SK-N-MC (cell line): Measurements from ENCODE around the gene CTNND2.

Source experiments
- FOXP2 ChIP-seq: optimal IDR thresholded peaks from 2 replicates; pipeline ENCODE3; 2011; ENCODE audit warnings: mild to moderate bottlenecking, moderate library complexity; ENCODE audit not compliant: insufficient read depth; ENCODE audit errors: extremely low read length, control extremely low read depth
- POLR2AphosphoS5 ChIP-seq: IDR thresholded peaks from 2 replicates; pipeline ENCODE4 v1.6.1; 2012; ENCODE audit warnings: mild to moderate bottlenecking, low read depth, low read length, borderline replicate concordance

GRCh38 chr5:11443831-11444230 lies 460.4 kb downstream of the CTNND2 start:
- TF ChIP-seq POLR2AphosphoS5 (no peak), FOXP2 (no peak)
